VCaP (cell line): ENCODE results near the gene AKAP7.
A peak's percentile ranks its signal among the peaks of the same experiment; 100 is the strongest.

ENCODE experiments used
- H3K27ac ChIP-seq: fragments of 450-650 bp; 2 replicates; pipeline ENCODE4 v1.5.1; 2017
- CTCF ChIP-seq: fragments of 450-650 bp; conservative IDR thresholded peaks from 2 replicates; pipeline ENCODE4 v1.5.1; 2017; ENCODE audit warnings: mild to moderate bottlenecking, moderate library complexity

Gene AKAP7

GRCh38 chr6:131107151-131107550 is 28.1 kb upstream of the AKAP7 start:
- H3K27ac ChIP-seq: no peak overlapping the region
- TF ChIP-seq CTCF: no peak

GRCh38 chr6:131112249-131112648 is 23.0 kb upstream of the AKAP7 start:
- no peak overlapping the region for H3K27ac ChIP-seq
- no peak for TF ChIP-seq CTCF

- no peak overlapping the region for H3K27ac ChIP-seq
- no peak for TF ChIP-seq CTCF
Measured at GRCh38 chr6:131115651-131116050, 19.6 kb upstream of the AKAP7 start.

- TF ChIP-seq CTCF: no peak
Measured at GRCh38 chr6:131116321-131116720, 18.9 kb upstream of the AKAP7 start.

GRCh38 chr6:131116755-131117360 is 18.4 kb upstream of the AKAP7 start:
- TF ChIP-seq CTCF: peak; percentile 72
- no peak overlapping the region for H3K27ac ChIP-seq

More at GRCh38 chr6:131116321-131116720, 18.9 kb upstream of the AKAP7 start:
- H3K27ac ChIP-seq: no peak overlapping the region

- no peak overlapping the region for H3K27ac ChIP-seq
- no peak for TF ChIP-seq CTCF
Measured at GRCh38 chr6:131117878-131118277, 17.4 kb upstream of the AKAP7 start.

GRCh38 chr6:131122007-131122406 is 13.3 kb upstream of the AKAP7 start:
- TF ChIP-seq CTCF: no peak
- no peak overlapping the region for H3K27ac ChIP-seq

- H3K27ac ChIP-seq: no peak overlapping the region
- no peak for TF ChIP-seq CTCF
Measured at GRCh38 chr6:131122516-131122915, 12.8 kb upstream of the AKAP7 start.
